CMK (cell line): Measurements from ENCODE around the gene PRRX2.

Source experiments
- DNase-seq: peaks from one replicate; pipeline ENCODE4 v3.0.0-alpha.2; 2010; ENCODE audit warnings: low read depth

Gene PRRX2

DNA sequence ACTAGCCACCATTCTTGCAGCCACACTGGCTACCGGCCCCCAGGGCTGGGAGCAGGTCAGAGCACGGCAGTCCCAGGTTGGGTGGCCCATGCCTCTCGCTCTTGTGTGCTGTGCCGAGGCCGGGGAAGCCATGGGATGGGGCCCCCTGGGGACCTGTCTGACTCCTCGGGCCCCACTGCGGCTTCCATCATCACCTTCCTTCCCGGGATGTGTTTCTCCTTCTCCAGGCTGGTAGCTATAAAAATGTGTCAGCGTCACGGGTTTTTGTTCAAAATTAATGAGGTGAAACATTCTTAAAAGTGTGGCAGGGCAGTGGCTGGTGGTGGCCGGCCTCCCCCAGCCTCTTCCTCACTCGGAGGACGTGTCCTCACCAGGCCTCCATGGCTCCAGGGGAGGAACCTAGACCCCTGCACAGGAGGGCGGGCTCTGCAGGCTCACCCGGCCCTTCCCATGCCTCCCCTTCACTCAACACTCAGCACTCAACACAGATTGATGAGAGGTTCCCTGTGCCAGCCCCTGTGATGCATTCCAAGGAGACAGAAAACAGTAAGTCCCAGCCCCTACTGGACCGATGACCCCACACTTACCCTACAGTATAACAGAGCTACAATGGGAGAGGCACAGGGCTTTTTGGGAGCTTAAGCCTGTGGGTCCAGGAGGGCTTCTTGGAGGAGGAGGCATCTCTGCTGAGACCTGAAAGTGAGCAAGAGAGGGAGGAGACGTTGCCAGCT, 44.2 kb downstream of the PRRX2 start:
- no peak for DNase-seq

DNA sequence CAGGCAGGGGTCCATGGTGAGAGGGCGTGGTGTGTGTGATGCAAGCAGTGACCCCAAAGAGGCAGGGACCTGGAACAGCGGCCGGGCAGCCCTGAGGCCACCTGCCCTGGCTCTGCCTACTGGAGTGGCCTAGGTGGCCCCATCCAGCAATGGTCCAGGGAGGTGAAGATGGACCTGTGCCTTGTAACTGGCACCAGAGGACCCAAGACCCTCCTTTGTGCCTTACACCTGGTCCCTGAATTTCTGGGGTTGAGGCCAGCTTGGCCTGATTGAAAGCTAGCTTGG, 44.7 kb downstream of the PRRX2 start:
- DNase-seq, result no peak

DNA sequence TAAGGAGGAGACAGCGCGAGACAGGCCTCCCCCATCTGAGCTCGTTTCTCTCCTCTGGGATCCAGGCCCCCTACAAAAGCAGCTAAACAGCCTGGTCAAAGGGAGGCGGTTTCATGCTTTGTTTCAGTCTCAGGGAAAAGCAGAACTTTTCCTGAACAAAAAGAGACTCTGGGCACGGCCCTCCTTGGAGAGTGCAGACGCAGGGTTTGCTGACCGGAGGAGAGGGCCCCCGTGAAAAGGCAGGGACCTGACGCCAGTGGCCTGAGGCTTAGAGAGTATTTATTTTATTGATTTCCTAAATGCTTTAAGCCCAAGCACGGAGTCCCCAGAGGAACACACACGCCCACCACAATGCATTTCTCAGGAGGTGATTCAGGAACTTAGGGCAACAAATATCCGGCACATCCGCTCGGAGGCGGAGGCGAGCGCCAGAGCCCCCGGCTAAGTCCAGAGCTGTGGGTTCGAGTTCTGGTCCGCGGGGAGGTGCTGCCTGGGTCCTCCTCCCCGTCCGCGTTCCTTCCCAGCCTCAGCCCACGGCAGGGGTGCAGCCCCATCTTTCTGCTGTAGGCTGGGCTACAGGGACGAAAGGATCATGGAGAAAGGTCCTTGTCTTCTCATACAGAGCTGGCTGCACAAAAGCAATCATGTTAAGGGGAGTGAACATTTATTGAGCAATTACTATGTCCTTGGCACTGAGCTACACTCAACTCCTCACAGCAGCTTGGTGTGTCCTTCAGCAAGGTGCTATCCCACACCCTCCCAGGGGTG, 47.4 kb downstream of the PRRX2 start:
- DNase-seq, result no peak

DNA sequence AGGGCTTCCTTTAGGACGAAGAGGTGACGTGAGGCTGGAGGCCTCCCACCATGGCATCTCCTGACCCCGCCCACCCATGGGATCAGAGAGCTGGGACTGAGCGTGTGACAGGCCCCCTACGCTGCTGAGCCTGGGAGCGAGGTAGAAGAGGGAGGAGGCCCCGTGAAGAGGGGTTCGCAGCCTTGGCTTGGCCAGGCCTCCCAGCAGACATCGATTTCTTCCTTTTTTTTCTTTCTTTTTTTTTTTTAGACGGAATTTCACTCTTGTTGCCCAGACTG, 47.9 kb downstream of the PRRX2 start:
- no peak for DNase-seq

DNA sequence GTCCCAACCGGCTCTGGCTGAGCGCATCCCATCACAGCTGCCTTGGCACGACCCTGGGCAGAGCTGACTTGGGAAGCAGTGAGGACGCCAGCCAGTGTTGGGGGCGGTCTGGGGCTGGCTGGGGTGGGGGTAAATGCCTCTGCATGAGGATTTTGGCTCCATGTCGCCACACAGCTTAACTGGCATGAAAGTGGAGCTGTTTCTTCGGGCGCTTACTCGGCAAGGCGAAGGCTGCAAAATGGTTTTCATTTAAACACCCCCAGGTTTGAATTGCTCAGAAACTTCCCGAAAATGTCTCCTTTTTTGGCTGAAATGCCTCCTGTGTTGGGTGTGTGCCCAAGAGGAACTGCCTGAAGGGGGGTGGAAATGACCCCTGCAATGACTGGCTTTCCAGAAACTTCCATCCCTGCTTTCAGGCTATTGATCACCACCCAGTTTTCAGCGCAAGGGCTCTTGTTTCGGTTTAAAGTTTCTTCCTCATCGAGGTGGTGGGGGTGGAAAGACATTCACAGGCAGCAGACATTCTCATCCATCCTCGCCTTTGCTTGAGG, 49.1 kb downstream of the PRRX2 start:
- DNase-seq, result no peak

DNA sequence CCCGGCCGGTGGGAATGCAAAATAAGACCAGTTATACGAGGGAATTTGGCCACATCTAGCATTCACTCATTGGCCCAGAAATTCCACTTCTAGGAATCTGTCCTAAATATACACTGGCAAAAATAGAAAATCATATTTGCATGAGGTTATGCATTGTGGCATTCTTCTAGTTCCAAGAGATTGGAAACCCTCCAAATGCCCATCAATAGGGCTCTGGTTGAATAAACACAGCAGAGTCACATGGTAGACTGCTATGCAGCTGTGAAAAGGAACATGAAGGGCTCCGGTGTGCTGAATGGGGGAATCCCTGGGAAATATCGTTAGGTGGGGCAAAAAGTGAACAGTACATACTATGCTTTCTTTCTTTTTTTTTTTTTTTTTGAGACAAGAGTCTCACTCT, 50.6 kb downstream of the PRRX2 start:
- no peak for DNase-seq

DNA sequence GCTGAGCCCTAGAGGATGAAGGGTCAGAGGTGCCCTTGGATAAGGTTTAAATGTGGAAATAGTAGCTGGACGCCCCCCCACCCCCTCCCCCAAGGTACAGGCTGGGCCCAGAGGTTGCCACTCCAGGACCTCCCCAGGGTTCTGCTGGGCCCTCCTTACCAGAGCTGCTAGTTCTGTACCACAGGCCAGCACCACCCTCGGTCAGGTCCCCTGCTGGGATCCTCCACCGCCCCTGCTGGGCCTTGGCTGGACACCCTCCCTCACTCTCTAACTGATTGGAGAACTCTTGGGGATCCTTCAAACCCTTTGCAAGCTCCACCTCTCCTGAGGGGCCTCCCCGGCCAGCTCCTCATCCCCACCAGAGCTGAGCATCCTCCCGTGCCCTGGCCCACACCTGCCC, 52.5 kb downstream of the PRRX2 start:
- DNase-seq, result no peak

DNA sequence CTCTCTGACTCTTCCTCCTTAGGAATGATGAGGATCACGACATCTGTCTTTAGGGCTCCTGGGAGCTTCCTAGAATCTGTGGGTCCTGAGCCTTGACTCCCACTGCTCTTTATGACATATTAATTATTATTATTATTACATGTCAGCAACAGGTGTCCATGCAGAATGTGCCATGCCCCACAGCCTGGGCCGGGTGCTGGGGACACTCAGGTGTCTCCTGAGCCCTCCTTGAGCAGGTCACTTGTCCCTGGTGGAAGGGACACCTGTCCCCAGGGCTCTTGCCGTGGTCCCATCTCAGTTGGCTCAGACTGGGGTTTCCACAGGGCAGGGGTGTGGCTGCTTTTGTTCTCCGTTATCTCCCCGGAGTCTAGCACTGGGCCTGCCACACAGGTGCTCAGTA, 53.2 kb downstream of the PRRX2 start:
- no peak for DNase-seq

DNA sequence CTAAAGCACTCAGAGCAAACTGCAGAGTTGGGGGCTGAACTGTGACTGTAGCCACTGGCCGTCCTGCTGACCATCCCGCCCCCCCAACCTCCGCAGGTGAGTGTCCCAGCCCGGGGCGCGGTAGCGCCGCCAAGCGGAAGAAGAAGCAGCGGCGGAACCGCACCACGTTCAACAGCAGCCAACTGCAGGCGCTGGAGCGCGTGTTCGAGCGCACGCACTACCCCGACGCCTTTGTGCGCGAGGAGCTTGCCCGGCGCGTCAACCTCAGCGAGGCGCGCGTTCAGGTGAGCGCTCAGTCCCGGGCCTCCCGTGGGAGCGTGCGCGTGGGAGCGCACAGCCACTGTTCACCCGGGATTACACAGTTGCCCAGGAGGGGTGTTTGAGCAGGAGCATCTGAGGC, 53.7 kb downstream of the PRRX2 start:
- DNase-seq, result no peak

DNA sequence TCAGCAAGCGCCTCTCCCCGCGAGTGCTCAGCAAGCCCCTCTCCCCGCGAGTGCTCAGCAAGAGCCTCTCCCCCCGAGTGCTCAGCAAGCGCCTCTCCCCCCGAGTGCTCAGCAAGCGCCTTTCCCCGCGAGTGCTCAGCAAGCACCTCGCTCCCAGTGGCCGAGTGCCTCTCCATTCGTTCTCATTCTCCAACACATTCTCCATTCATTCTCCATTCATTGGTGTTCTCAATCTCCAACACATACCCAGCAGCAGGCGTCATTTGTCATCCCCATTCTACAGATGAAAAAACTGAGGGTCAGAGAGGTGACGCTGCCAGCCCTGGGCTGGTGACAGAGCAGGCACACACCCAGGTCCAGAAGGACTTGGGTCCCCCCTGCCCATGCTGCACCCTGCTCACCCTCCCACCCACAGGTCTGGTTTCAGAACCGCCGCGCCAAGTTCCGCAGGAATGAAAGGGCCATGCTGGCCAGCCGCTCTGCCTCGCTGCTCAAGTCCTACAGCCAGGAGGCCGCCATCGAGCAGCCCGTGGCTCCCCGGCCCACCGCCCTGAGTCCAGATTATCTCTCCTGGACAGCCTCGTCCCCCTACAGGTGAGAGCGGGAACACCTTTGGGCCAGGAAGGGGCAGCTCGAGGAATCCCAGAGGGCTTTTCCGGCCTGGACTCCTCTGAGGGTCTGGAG, 54.9 kb downstream of the PRRX2 start:
- no peak for DNase-seq

DNA sequence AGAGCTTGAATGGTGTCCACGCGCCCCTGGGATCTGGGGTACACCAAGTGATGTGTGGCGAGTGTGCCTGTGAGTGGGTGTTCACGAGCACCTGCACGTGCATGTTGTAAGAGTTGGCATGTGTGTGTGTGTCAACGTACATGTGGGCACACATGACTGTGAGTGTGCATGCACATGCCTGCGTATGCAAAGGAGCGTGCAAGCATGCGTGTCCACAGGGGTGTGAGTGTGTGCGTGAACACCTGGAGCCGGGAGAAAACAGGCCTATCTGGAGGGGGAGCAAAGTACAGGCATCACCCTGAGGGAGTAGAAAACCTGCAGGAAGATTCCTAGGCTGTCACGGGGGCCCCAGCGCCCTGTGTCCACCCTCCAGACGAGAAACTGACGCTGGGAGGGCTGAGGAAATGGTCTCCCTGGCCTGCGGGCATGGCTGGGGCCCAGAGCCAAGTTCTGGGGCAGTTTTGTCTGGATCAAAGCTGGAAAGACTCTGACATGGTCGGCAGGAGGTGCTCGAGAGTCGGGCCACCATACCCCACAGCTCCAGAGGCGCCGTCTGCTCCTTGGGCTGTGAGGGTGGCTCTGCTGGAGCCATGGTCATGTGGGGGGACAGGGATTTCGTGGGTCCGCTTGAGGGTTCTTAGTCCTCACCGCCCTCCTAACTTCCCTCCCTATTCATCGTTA, 55.6 kb downstream of the PRRX2 start:
- no peak for DNase-seq

DNA sequence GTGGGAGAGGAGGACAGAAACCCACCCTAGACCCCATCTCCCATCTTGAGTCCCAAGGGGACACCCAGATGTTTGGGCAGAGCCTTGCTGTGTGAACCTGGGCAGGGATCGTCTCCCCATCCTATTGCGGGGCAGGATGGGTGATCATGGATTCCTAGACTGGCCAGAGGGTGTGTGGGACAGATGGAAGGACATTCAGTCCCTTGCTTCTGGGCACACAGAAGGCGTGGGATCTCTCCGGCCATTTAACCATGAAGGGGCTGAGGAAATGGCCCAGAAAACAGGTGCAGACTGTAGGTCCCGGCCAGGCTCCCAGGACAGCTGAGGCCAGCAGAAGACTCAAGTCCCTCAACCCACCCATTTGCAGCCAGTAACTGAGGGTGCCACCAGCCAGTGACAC, 57.5 kb downstream of the PRRX2 start:
- DNase-seq, result no peak

DNA sequence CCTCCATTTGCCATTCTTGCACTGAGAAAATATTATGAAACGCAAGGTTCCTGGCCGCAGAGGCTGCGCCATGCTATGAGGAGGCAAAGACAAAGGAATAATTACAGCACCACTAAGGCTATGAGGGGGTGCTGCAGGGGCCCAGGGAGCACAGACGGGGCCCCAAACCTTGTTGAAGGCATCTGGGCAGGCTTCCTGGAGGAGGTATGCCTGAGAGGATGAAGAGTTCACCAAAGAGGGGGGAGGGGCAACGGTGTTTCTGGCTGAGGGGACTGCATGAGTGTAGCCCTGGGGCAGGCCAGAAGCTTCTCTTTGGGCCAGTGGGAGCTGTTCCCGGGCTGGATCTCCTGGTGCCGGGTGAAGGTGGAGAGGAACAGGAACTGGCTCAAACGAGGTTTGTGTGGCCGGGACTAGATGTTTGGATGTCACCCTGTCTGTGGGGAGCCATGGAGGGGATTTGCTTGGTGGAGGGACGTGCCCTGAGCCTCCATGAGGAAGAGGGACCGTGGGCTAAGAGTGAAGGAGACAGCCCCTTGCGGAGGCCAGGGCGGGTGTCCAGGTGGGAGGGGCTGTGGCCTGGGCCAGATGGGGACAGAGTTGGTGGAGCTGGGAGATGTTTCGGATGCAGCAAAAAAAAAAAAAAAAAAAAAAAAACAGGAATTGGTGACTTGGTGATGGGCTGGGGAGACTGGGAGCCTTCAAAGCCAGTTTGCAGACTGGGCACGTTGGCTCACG, 59.2 kb downstream of the PRRX2 start:
- no peak for DNase-seq

DNA sequence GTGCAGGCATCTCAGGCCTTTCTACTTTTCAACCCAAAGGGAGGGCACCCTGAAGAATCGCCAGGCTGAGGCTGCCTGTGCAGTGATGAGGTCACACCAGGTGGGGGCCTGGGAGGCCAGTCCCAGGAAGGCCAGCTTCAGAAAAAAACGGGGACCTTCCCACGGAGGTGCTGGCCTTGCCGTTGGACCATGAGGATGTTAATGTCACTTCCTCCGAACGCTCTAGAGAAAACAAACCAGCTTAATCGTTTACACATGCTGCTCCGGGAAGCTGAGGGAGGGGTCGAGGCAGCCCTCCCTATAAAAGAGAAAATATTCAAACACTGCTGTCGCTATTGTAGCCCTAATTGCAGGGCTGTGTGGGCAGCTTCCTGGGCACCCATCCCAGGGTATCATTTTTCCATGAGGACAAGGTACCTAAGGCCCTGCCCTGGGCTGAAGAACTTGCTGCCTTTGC, 60.4 kb downstream of the PRRX2 start:
- no peak for DNase-seq

DNA sequence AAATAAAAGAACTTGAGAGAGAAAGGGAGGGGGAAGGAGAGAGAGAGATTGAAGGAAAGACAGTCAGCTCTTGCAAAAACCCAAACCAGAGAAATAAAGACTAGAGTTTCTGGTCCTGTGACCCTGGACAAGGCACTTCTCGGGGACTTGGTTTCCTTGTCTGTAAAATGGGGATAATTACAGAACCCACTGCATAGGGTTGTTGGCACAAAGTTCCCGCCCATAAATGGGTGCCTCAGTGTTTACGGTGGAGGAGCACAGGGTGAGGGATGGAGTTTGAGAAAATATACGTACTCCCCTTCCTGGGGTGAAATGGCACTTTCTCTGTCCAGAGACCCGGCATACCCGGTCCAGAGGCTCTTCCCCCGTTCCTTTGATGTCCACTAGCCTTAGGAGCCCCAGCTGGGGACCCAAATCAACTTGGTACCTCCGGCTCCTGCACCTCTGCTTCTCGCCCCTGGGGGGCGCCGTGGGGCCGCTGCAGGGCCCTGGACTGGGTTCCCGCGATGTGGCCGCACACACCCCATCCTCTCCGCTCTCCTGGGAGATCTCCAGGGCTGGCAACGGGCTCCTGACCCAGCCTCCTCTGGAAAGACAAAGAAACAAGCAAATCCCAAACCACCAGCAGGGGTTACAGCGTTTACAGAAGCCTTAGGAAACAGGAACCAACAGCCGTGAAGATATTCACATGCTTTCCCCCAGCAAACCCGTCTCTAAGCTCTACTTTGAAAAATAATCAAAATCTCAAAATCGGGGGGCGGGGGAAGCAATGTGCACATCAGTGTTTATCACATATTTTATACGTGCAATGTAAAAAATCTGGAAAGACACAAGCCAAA, 61.1 kb downstream of the PRRX2 start:
- no peak for DNase-seq

DNA sequence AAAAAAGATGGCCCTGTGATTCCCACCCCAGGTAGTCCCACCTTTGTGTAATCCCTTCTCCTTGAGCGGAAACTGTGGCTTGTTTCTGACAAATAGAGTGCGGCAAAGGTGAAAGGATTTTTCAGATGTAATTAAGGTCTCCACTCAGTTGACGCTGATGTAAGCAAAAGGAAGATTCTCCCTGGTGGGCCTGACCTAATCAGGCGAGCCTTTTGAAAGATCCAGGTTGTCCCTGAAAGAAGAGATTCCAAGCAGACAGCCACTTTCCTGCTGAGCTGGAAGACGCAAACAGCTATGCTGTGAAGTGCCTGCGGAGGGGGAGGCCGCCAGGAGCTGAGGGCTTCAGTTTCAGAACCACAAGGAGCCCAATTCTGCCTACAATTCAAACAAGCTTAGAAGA, 63.3 kb downstream of the PRRX2 start:
- DNase-seq, result no peak

DNA sequence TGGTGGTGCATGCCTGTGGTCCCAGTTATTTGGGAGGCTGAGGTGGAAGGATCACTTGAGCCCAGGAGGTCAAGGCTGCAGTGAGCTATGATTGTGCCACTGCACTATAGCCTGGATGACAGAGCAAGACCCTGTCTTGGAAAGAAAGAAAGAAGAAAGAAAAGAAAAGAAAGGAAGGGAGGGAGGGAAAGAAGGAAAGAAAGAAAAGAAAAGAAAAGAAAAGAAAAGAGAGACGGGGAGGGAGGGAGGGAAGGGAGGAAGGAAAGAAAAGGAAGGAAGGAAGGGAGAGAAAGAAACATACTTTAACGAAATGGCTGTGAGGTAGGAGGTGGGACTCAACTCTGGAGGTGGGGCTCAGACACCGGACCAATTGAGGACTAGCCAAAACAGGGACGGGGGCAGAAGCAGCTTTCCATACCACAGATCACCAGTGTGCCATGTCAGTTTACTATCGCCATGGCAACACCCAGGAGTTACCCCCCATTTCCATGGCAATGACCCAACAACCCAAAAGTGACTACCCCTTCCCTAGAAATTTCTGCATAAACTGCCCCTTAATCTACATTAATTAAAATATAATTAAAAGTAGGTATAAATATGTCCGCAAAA, 66.1 kb downstream of the PRRX2 start:
- DNase-seq, result no peak

DNA sequence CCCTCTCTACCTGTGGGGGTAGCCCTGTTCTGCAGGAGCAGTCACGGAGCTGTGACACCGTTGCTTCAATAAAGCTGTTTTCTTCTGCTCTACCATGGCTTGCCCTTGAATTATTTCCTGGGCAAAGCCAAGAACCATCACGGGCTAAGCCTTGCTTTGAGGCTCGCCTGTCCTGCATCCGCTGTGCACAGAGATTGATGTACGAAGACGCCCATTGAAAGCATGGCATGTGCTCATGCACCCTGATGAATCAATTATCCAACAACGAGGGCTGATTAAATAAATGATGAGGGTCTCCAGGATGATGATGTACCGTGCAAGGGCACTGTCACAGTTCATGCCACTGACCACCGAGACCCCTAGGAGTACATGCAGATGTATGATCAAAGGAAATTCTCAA, 66.7 kb downstream of the PRRX2 start:
- DNase-seq, result no peak

DNA sequence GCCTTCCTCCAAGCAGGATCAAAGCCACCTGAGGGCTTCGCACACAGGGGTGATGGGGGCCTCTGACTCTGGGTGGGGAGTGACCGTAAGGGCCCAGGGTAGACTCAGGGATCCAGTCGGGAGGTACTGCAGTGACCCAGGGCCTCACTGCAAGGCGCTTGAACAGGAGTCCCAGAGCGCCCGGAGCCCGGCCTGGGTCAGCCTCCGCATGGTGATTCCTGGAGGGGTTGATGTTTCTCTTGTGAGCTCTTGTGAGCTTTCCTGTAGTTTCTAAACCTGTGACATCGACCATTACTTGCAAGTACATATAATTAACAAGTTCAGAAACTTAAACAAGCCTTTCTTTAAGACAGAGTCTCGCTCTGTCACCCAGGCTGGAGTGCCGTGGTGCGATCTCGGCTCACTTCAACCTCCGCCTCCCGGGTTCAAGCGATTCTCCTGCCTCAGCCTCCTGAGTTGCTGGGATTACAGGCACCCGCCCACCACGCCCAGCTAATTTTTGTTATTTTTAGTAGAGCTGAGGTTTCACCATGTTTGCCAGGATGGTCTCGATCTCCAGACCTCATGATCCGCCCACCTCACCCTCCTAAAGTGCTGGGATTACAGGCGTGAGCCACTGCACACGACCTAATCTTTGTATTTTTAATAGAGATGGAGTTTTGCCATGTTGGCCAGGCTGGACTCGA, 67.6 kb downstream of the PRRX2 start:
- no peak for DNase-seq

DNA sequence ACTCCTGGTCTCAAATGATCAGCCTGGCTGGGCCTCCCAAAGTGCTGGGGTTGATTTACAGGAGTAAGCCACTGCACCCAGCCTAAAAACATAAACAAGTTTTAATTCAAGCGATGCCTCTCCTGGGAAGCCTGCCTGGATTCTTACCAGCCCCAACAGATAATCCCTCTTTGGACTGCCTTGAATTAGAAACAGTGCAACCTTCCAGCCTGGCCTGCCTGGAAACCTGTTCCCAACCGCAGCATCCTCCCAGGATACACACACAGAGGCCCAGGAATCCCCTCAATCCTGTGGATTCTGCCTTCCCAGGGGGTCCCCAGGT, 68.1 kb downstream of the PRRX2 start:
- DNase-seq, result no peak
